ENCODE results near the gene GPX8.
A peak's percentile ranks its signal among the peaks of the same experiment; 100 is the strongest.

- TF ChIP-seq POLR2A (IDR thresholded peaks at IDR 0.05) (no peak), POLR2AphosphoS5 (IDR thresholded peaks at IDR 0.05) (no peak), CTCF (IDR thresholded peaks at IDR 0.05) (peak; percentile 64 to 92 (median 78))
Observed at GRCh38 chr5:55146543-55147151, 13.3 kb upstream of the GPX8 start.

All from gastroesophageal sphincter (tissue), 3 donors.